Measurements from ENCODE around the gene SMURF2.
"Not testable (repeated sequence)": the region's sequence is repeated elsewhere in the genome, so short reads cannot be mapped to it uniquely, and the experiment has no call there.

The SMURF2 gene

DNA sequence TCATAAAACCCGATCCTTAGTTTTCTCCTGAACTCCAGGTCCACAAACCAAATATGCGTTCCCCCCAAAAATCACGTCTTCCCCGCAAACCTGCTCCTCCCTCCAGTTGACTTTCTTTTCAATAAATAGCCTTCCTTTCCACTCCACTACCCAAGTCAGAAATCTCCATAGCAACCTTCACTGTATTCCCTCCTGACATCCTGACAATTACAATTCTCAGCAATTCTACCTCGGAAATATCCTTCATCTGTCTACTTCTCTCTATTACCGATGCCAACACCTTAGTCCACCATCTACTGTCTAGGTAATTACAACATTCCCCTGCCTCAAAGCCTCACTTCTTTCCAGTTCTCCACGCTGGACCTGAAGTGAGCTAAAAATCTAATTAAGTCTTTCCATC, 50.7 kb downstream of the SMURF2 start:
- Histone ChIP-seq H4K20me1 (ENCODE audit: insufficient read depth) (no peaks in the 10 kb centered on the region; the same call in 1 of the 2 replicates), H3K79me2 (ENCODE audit: insufficient read depth, low read depth) (peaks cover 11% of the 10 kb centered on the region; the same call in 1 of the 2 replicates), H3K36me3 (ENCODE audit: insufficient read depth) (no peaks in the 10 kb centered on the region), H3K27me3 (ENCODE audit: insufficient read depth, low read depth) (no peaks in the 10 kb centered on the region), H3K4me3 (IDR thresholded peaks at IDR 0.05; ENCODE audit: insufficient read depth, low read depth, low read length) (no peak overlapping the region), H3K9ac (no peak overlapping the region), H3K4me1 (ENCODE audit: low read depth, poor library complexity, severe bottlenecking) (no peaks in the 10 kb centered on the region), H3K4me2 (no peak overlapping the region), H3K27ac (no peak overlapping the region), H2AFZ (ENCODE audit: low read depth) (no peak overlapping the region)
- no peak for TF ChIP-seq CTCF (conservative IDR thresholded peaks at IDR 0.05; ENCODE audit: low read depth, low read length)

DNA sequence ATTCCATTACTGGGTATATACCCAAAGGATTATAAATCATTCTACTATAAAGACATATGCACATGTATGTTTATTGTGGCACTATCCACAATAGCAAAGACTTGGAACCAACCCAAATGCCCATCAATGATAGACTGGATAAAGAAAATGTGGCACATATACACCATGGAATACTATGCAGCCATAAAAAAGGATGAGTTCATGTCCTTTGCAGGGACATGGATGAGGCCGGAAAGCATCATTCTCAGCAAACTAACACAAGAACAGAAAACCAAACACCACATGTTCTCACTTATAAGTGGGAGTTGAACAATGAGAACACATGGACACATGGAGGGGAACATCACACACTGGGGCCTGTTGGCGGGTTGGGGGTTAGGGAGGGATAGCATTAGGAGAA, 51.9 kb downstream of the SMURF2 start:
- not testable (repeated sequence) for H3K4me1 ChIP-seq (ENCODE audit: low read depth, poor library complexity, severe bottlenecking); H3K4me3 ChIP-seq (IDR thresholded peaks at IDR 0.05; ENCODE audit: insufficient read depth, low read depth, low read length); H3K9ac ChIP-seq; H3K27ac ChIP-seq; H3K4me2 ChIP-seq; H3K36me3 ChIP-seq (ENCODE audit: insufficient read depth); H4K20me1 ChIP-seq (ENCODE audit: insufficient read depth); H2AFZ ChIP-seq (ENCODE audit: low read depth); H3K27me3 ChIP-seq (ENCODE audit: insufficient read depth, low read depth)
- peaks cover 17% of the 10 kb centered on the region; the same call in 1 of the 2 replicates for H3K79me2 ChIP-seq (ENCODE audit: insufficient read depth, low read depth)

- H3K27ac ChIP-seq, result no peak overlapping the region
Measured at GRCh38 chr17:64608571-64608981, 53.5 kb downstream of the SMURF2 start.

DNA sequence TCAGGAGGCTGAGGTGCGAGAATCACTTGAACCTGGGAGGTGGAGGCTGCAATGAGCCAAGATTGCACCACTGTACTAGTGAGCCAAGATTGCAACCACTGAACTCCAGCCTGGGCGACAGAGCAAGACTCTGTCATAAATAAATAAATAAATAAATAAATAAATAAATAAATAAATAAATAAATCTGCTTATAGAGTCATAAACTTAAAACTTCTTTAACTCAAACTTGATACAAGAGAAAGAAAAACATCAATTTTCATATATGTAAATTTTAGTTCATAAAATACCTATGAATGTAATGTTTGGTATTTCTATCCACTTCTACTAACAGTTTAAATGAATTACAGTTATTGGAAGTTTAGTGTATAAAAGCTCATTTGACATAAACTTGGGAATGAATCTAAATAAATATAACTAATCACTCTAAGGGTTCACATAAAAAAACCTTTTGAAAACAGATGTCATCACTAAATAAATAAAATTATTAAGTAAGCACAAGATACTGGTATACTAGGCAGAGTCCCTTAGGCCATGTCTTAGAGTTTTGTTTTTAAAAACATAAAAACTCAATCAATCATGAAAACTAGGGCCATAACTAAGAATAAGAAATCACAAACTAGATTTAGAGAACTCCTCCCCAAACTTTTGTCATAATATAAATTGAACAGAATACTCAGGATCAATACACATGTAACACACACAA, 54.1 kb downstream of the SMURF2 start:
- Histone ChIP-seq H3K4me3 (IDR thresholded peaks at IDR 0.05; ENCODE audit: insufficient read depth, low read depth, low read length) (no peak overlapping the region), H3K9ac (no peak overlapping the region), H3K79me2 (ENCODE audit: insufficient read depth, low read depth) (peaks cover 17% of the 10 kb centered on the region; the same call in 1 of the 2 replicates), H3K36me3 (ENCODE audit: insufficient read depth) (no peaks in the 10 kb centered on the region), H4K20me1 (ENCODE audit: insufficient read depth) (no peaks in the 10 kb centered on the region; the same call in 1 of the 2 replicates), H3K4me2 (no peak overlapping the region), H2AFZ (ENCODE audit: low read depth) (no peak overlapping the region), H3K27me3 (ENCODE audit: insufficient read depth, low read depth) (no peaks in the 10 kb centered on the region), H3K27ac (no peak overlapping the region), H3K4me1 (ENCODE audit: low read depth, poor library complexity, severe bottlenecking) (no peaks in the 10 kb centered on the region)
- TF ChIP-seq CTCF (conservative IDR thresholded peaks at IDR 0.05; ENCODE audit: low read depth, low read length), result no peak

More at GRCh38 chr17:64608571-64608981, 53.5 kb downstream of the SMURF2 start:
- Histone ChIP-seq H3K4me1 (ENCODE audit: low read depth, poor library complexity, severe bottlenecking) (no peaks in the 10 kb centered on the region), H3K4me2 (no peak overlapping the region), H2AFZ (ENCODE audit: low read depth) (no peak overlapping the region), H3K9ac (no peak overlapping the region), H3K4me3 (IDR thresholded peaks at IDR 0.05; ENCODE audit: insufficient read depth, low read depth, low read length) (no peak overlapping the region), H3K27me3 (ENCODE audit: insufficient read depth, low read depth) (no peaks in the 10 kb centered on the region), H3K36me3 (ENCODE audit: insufficient read depth) (no peaks in the 10 kb centered on the region), H4K20me1 (ENCODE audit: insufficient read depth) (no peaks in the 10 kb centered on the region; the same call in 1 of the 2 replicates), H3K79me2 (ENCODE audit: insufficient read depth, low read depth) (peaks cover 17% of the 10 kb centered on the region; the same call in 1 of the 2 replicates)
- no peak for TF ChIP-seq CTCF (conservative IDR thresholded peaks at IDR 0.05; ENCODE audit: low read depth, low read length)

GRCh38 chr17:64604532-64604931, 57.6 kb downstream of the SMURF2 start:
- not testable (repeated sequence) for H2AFZ ChIP-seq (ENCODE audit: low read depth); H3K36me3 ChIP-seq (ENCODE audit: insufficient read depth); H3K9ac ChIP-seq; H3K4me3 ChIP-seq (IDR thresholded peaks at IDR 0.05; ENCODE audit: insufficient read depth, low read depth, low read length); H3K27me3 ChIP-seq (ENCODE audit: insufficient read depth, low read depth); H3K4me1 ChIP-seq (ENCODE audit: low read depth, poor library complexity, severe bottlenecking); H4K20me1 ChIP-seq (ENCODE audit: insufficient read depth); H3K27ac ChIP-seq; H3K4me2 ChIP-seq
- H3K79me2 ChIP-seq (ENCODE audit: insufficient read depth, low read depth), result peaks cover 17% of the 10 kb centered on the region; the same call in 1 of the 2 replicates
